ENCODE results near the gene ADAP1. TPM values are rescaled to one million over a fixed set of nuclear protein-coding genes. Genes with fewer than 3 reads are reported as not detected.
"Not testable (repeated sequence)": the region's sequence is repeated elsewhere in the genome, so short reads cannot be mapped to it uniquely, and the experiment has no call there.

ADAP1 gene
- total and polyA plus RNA-seq, 8 donors: 10.9 to 41.2 (median 14.4) TPM

- Histone ChIP-seq H3K4me1 (no peaks in the 10 kb centered on the region), H3K36me3 (no peaks in the 10 kb centered on the region), H3K9me3 (no peaks in the 10 kb centered on the region), H3K27ac (no peak overlapping the region), H3K27me3 (no peaks in the 10 kb centered on the region), H3K4me3 (no peak overlapping the region)
- intact Hi-C loops (cut with DNase I): no loop called here
- FAIRE-seq (no peak), ATAC-seq (peak in 1 of 4 donors; percentile 41), DNase-seq (peak in 4 of 6 donors; percentile 12 to 71 (median 36))
- TF ChIP-seq CTCF (IDR thresholded peaks at IDR 0.05): no peak
- 80 to 84% methylated on average over 38 to 47 of the region's 47 CpGs for WGBS, 2 donors
Observed at GRCh38 chr7:926061-927030, 28.1 kb downstream of the ADAP1 start.

- Histone ChIP-seq H3K9me3 (no peaks in the 10 kb centered on the region), H3K27me3 (no peaks in the 10 kb centered on the region), H3K4me3 (no peak overlapping the region), H3K4me1 (no peaks in the 10 kb centered on the region), H3K36me3 (no peaks in the 10 kb centered on the region), H3K27ac (no peak overlapping the region)
- FAIRE-seq (no peak), ATAC-seq (peak in 1 of 4 donors; percentile 39), DNase-seq (peak in 4 of 6 donors; percentile 15 to 77 (median 48))
- 83 to 88% methylated on average over 18 of the region's 18 CpGs for WGBS, 2 donors
- TF ChIP-seq CTCF (IDR thresholded peaks at IDR 0.05): no peak
- intact Hi-C loops (cut with DNase I): no loop called here
Observed at GRCh38 chr7:925601-926000, 28.9 kb downstream of the ADAP1 start.

GRCh38 chr7:924541-925231, 29.8 kb downstream of the ADAP1 start:
- Histone ChIP-seq H3K27ac (no peak overlapping the region), H3K4me3 (no peak overlapping the region), H3K4me1 (no peaks in the 10 kb centered on the region), H3K36me3 (no peaks in the 10 kb centered on the region), H3K27me3 (no peaks in the 10 kb centered on the region), H3K9me3 (no peaks in the 10 kb centered on the region)
- ATAC-seq (no peak), FAIRE-seq (no peak), DNase-seq (peak in 4 of 6 donors; percentile 14 to 67 (median 34))
- TF ChIP-seq CTCF (IDR thresholded peaks at IDR 0.05): no peak
- 84 to 86% methylated on average over 24 of the region's 24 CpGs for WGBS, 2 donors
- intact Hi-C loops (cut with DNase I): no loop called here

- not testable (repeated sequence) for H3K27ac ChIP-seq, H3K4me3 ChIP-seq
Observed at GRCh38 chr7:924042-924441, 30.4 kb downstream of the ADAP1 start.

More at GRCh38 chr7:924042-924441, 30.4 kb downstream of the ADAP1 start:
- H3K36me3 ChIP-seq; H3K9me3 ChIP-seq; FAIRE-seq; intact Hi-C loops (cut with DNase I); ATAC-seq; H3K4me1 ChIP-seq; H3K27me3 ChIP-seq: not testable (repeated sequence)
- DNase-seq: peak in 4 of 6 donors; percentile 13 to 83 (median 22)
- 79 to 84% methylated on average over 10 to 25 of the region's 25 CpGs for WGBS, 2 donors
